HG02870 (cell line): ENCODE measurements around the gene PNKP.

Experiments used
- ATAC-seq: cut with Tn5 transposase; IDR thresholded peaks from one replicate; pipeline ENCODE4 v1.9.1; 2021; ENCODE audit warnings: mild to moderate bottlenecking, moderate library complexity; ENCODE audit not compliant: unreplicated experiment

Gene PNKP

DNA sequence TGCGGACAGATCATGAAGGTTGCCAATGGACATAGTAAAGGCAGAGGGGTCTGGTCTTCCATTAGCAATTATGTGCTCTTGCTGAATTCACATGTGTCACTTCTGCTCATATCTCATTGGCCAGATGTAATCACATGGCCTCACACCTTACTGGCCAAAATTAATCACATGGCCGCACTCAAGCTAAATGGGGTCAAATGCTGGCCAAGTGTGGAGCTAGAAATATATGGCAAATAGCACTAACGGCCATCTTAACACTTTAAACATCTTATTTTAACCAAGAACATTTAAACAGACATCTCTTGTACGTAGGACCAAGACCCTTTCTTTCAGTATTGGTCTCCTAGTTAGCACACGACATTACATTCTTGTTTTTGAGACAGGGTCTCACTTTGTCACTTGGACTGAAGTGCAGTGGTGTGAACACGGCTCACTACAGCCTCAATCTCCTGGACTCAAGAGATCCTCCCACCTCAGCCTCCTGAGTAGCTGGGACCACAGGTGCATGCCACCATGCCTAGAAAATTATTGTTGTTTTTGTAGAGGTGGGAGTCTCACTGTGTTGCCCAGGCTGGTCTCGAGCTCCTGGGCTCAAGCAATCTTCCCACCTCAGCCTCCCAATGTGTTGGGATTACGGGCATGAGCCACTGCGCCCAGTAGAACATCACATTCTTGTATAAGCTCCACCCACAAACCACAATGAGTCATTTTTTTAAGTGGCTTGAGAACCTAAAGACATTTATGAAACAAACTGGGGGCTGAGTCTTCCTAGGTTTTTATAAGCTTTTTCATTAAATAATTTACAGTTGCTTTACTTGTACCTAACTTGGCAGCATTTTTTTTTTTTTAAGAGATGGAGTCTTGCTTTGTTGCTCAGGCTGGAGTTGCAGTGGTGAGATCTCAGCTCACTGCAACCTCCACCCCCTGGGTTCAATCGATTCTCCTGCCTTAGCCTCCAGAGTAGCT is 19.4 kb downstream of the PNKP start:
- ATAC-seq, result no peak

- ATAC-seq, result no peak
These were observed 21.0 kb downstream of the PNKP start for GRCh38 chr19:49846408-49846807.

DNA sequence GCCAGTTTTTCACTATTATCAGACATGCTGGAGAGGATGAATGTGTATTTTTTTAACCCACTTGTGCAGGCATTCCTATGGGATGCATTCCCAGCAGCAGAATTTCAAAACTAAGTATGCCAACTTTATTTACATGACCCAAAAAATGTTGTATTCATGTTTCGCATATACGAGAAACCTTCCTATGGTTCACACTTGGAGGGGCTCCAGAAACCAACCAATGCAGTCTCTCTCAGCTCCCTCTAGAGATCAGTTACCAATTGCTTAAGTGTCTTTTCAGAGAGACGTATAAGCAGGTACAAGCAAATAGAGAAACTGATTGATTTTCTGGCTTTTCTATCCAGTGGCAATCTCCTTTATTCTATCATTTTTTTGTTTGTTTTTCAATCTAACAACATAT is 22.0 kb downstream of the PNKP start:
- no peak for ATAC-seq

DNA sequence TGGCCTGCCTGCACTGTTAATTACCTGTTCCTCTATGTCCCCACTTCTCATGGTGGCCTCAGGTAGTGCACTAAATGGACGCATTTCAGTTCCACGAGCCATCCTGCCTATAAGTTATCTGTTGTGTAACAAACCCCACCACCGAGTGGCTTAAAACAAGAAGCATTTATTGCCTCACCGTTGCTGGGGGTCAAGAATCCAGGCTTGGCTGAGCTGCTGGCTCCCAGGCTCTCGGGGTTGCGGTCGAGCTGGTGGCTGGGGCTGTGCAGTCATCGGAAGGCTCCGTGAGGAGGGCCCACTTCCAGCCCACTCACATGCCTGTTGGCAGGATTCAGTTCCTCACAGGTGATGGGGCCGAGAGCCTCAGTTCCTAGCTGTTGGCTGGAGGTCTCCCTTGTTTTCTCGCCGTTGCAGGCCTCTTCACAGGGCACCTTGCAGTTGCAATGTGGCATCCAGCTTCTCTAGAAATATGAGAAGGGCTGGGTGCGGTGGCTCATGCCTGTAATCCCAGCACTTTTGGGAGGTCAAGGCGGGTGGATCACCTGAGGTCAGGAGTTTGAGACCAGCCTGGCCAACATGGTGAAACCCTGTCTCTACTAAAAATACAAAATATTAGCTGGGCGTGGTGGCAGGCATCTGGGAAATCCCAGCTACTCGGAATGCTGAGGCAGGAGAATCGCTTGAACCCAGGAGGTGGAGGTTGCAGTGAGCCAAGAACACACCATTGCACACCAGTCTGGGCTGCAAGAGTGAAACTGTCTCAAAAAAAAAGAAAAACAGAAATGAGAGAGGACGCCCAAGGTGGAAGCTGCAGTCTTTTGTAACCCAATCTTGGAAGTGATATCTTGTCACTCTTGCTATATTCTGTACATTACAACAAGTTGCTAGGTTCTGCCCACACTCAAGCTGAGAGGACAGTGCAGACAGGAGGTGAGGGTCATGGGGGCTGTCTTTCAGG is 23.0 kb downstream of the PNKP start:
- no peak for ATAC-seq

DNA sequence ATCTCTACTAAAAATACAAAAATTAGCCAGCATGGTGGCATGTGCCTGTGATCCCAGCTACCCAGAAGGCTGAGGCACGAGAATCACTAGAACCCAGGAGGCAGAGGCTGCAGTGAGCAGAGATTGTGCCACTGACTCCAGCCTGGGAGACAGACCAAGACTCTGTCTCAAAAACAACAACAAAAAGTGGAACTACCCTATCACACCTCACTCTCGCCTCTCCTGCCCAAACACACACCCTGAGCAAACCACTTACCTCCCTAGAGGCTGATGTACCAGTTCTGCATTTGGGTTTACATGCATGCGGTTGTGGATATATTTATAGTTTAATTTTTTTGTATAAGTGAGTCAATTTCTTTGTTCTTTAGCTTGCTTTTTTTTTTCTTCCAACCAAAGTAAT is 24.1 kb downstream of the PNKP start:
- ATAC-seq, result no peak

DNA sequence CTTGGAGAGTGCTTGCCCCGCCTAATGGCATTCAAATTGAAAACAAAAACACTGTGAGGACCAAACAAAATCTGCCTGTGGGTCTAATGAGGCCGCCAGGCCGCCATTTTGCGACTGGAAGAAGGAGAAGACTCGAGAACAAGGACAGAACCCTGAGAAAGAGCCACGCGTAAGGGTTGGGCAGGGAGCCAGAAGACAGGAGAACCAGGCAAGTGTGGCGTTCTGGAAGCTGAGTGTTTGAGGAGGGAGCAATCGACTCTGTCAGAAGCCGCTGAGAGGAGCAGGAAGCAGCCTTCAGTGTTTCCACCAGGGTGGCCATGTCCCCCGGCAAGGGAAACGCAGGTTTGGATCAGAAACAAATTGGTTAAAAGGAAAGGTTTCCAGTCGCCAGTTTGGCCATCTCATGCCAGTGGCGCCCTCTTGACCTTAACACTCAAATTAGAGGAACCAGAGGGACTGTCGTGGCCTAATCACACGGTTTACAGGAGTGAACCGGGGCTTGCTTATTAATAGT is 26.6 kb downstream of the PNKP start:
- no peak for ATAC-seq

DNA sequence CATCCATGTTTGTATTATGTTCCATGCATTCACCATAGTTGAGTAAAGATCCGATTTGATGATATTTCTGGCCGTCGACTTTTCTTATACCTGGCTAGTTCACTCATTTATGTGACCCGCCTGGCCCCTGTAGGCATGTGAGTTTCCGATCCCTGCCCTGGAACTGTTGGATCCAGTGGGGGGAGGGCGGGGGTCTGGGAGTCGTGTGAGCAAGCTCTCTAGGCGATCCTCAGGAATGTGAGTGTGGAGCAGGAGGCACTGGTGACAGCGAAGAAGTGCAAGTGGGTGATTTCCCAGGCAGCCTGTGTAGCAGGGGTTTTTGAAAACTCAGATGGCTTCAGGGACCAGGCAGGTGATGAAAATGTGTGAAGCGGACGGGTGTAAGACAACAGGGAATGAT is 27.1 kb downstream of the PNKP start:
- no peak for ATAC-seq

GRCh38 chr19:49839713-49840112 is 27.7 kb downstream of the PNKP start:
- ATAC-seq, result no peak

DNA sequence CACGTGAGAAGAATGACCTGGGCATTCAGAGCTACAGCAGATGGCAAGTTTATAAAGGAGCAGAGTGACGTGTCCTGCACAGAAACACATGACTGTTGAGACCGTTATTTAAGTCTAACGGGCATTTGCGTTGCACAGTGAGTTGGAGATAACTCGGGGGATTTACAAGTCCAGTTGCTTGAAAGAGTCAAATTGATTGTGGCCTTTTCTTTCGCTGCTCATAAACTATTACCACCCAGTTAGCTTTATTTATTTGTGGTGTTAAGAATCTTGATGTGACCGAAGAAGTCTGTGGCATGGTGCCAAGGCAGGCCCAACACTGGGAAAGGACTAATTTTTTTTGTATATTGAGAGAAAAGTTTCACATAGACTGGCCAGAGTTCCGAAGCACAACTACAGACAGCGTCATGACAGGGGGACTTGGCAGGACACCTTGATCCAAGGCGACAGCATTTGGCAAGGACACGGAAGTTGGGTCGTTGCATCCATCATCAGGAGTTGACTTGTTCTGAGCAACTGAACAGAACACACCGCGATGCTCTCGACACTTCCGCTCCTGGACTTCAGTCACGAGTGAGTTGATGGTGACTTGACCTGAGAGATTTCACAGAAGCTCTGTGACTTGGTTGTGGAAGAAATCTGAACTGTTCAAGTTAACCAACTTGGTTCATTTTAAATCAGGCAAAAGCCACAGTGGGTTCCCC is 28.3 kb downstream of the PNKP start:
- ATAC-seq, result no peak

- no peak for ATAC-seq
These were observed 30.0 kb downstream of the PNKP start for GRCh38 chr19:49837425-49837824.

- no peak for ATAC-seq
These were observed 30.4 kb downstream of the PNKP start for GRCh38 chr19:49837009-49837310.

- ATAC-seq, result no peak
These were observed 31.0 kb downstream of the PNKP start for GRCh38 chr19:49836176-49837008.

GRCh38 chr19:49835562-49835961 is 31.8 kb downstream of the PNKP start:
- no peak for ATAC-seq

DNA sequence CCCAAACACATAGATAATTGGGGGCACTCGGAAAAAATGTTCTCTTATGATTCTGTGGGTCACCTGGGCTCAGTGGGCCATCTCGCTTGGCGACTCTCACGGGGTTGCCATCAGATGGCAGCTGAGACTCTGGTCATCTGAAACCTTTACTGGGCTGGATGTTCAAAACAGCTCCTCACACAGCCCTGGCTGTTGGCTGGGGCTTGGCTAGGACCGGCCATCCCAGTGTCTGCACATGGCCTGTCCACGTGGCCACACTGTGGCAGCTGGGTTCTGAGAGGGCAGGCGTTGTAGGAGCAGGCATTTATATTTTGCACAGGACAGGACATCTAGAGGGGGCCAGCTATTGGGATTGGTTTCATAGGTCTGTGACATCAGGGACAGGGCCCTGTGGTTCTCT is 33.8 kb downstream of the PNKP start:
- ATAC-seq, result no peak

DNA sequence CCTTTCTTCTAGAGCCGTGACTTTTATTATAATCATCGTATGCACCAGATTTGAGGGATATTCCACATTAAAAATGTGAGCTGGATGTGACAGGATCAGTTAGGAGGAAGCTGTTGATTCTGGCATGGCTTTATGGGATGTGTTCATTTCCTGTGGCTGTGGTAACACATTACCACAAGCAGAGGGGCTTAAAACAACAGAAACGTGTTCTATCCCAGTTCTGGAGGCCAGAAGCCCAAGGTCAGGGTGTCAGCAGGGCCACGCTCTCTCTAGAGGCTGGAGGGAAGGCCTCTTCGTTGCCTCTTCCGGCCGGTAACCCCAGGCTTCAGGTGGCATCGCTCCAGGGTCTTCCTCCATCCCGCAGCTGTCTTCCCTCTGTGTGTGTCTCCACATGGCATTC is 34.8 kb downstream of the PNKP start:
- ATAC-seq, result no peak

DNA sequence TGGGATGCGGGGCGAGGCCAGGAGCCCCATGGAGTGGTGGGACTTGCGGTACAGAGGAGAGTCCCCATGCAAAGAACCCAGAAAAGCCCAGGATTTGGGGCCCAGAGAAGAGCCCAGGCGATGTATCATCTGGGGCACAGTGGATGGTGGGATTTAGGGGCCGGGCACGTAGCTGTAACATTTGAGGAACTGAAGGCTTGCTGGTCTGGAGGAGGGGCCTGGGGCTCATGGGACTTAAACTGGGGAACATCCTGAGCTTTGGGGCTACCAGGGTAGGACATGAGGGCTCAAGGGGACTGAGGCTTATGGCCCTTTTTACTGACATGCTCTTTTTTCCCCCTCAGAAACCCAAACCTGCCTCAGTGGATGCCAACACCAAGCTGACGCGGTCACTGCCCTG is 35.8 kb downstream of the PNKP start:
- ATAC-seq, result no peak

GRCh38 chr19:49830766-49831165 is 36.6 kb downstream of the PNKP start:
- no peak for ATAC-seq

- no peak for ATAC-seq
These were observed 37.7 kb downstream of the PNKP start for GRCh38 chr19:49829721-49830120.

DNA sequence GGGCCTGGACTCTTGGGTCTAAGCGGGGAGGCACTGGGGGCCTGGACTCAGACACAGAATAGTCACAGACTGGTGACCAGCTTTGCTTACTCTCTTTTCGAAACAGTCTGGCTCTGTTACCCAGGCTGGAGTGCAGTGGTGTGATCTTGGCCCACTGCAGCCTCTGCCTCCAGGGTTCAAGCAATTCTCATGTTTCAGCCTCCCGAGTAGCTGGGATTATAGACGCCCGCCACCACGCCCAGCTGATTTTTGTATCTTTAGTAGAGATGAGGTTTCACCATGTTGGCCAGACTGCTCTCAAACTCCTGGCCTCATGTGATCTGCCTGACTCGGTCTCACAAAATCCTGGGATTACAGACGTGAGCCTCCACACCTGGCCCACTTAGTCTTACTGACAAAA is 38.2 kb downstream of the PNKP start:
- no peak for ATAC-seq

GRCh38 chr19:49827034-49827433 is 40.3 kb downstream of the PNKP start:
- ATAC-seq, result no peak
